Stimulated activated CD8-positive, alpha-beta memory T cell treated with anti-CD3 and anti-CD28 coated beads, Interleukin-12 subunit alpha, Interleukin-12 subunit beta, amount 100 ng/mL, for 24 hours (primary cell): ENCODE measurements around the gene ZBTB2.
"Not testable (repeated sequence)": the region's sequence is repeated elsewhere in the genome, so short reads cannot be mapped to it uniquely, and the experiment has no call there.

Source experiments
- DNase-seq: peaks from one replicate; pipeline ENCODE4 v3.0.0-alpha.2; 2020; ENCODE audit errors: extremely low read depth

ZBTB2 gene

GRCh38 chr6:151327101-151327500 lies 64.3 kb downstream of the ZBTB2 start:
- DNase-seq: no peak

- DNase-seq: no peak
These were observed 65.1 kb downstream of the ZBTB2 start for GRCh38 chr6:151326116-151326825.

- no peak for DNase-seq
These were observed 66.0 kb downstream of the ZBTB2 start for GRCh38 chr6:151325075-151326050.

- no peak for DNase-seq
These were observed 66.9 kb downstream of the ZBTB2 start for GRCh38 chr6:151324488-151324825.

GRCh38 chr6:151323791-151324487 lies 67.4 kb downstream of the ZBTB2 start:
- DNase-seq: peak; percentile 9

- no peak for DNase-seq
These were observed 68.8 kb downstream of the ZBTB2 start for GRCh38 chr6:151322570-151322969.

- DNase-seq: no peak
These were observed 69.9 kb downstream of the ZBTB2 start for GRCh38 chr6:151321438-151321837.

GRCh38 chr6:151320140-151320539 lies 71.2 kb downstream of the ZBTB2 start:
- no peak for DNase-seq

GRCh38 chr6:151317995-151318365 lies 73.4 kb downstream of the ZBTB2 start:
- DNase-seq: no peak

GRCh38 chr6:151317103-151317994 lies 74.0 kb downstream of the ZBTB2 start:
- DNase-seq: no peak

GRCh38 chr6:151315661-151316060 lies 75.7 kb downstream of the ZBTB2 start:
- not testable (repeated sequence) for DNase-seq
